Right atrium auricular region (tissue), 2 donors: ENCODE data around the gene MAGT1. TPM values are rescaled to one million over a fixed set of nuclear protein-coding genes. Genes with fewer than 3 reads are reported as not detected.
"Not testable (repeated sequence)": the region's sequence is repeated elsewhere in the genome, so short reads cannot be mapped to it uniquely, and the experiment has no call there.

Experiments used
- DNase-seq: peaks from one replicate; pipeline ENCODE4 v3.0.0-alpha.2; 2019; ENCODE audit warnings: low spot score
- H3K27ac ChIP-seq, 2 donors: fragments of 200-600 bp; sonication (generic); 1 replicate in 1 of 2; 2 replicates in 1 of 2; pipeline ENCODE4 v1.5.1; 2016 to 2019
- H3K27me3 ChIP-seq, 2 donors: fragments of 200-600 bp; sonication (generic); one replicate each; pipeline versions ENCODE4 v1.5.1 to v1.6.0; 2017 to 2019
- H3K36me3 ChIP-seq: fragments of 200-600 bp; sonication (generic); one replicate; pipeline ENCODE4 v1.5.1; 2016
- H3K4me1 ChIP-seq, 2 donors: fragments of 200-600 bp; sonication (generic); one replicate each; pipeline versions ENCODE4 v1.5.1 to v1.6.0; 2017 to 2019
- H3K4me3 ChIP-seq, 2 donors: fragments of 200-600 bp; sonication (generic); 1 replicate in 1 of 2; 2 replicates in 1 of 2; pipeline ENCODE4 v1.5.1; 2017 to 2019; ENCODE audit warnings: mild to moderate bottlenecking in 1 of 2, moderate library complexity in 1 of 2
- H3K9me3 ChIP-seq, 2 donors: fragments of 200-600 bp; sonication (generic); one replicate each; pipeline ENCODE4 v1.5.1; 2019
- CTCF ChIP-seq, 2 donors: fragments of 200-600 bp; sonication (generic); IDR thresholded peaks; one replicate each; pipeline ENCODE4 v1.5.1; 2019; ENCODE audit warnings: antibody characterized with exemption in 2 of 2
- total RNA-seq, 2 donors: library from RNA; depleted of rRNA; stranded (reverse); fragments of >200 nt; gene quantifications; one replicate each; pipeline ENCODE4 v1.1.0, GENCODE V29; 2016

Gene MAGT1
- total RNA-seq, 2 donors from 2014 or later, result 48.4 to 55.5 TPM

GRCh38 chrX:77893713-77894112 is 1.5 kb downstream of the MAGT1 start:
- no peaks in the 10 kb centered on the region for H3K36me3 ChIP-seq
- H3K27me3 ChIP-seq, result no peaks in the 10 kb centered on the region
- no peak for DNase-seq
- peak overlapping the region; percentile 57 to 63 for H3K4me3 ChIP-seq
- no peaks in the 10 kb centered on the region for H3K4me1 ChIP-seq
- peaks cover 0 to 5% of the 10 kb centered on the region in 2 donors for H3K9me3 ChIP-seq
- no peak overlapping the region for H3K27ac ChIP-seq
- no peak for TF ChIP-seq CTCF (IDR thresholded peaks at IDR 0.05)

- H3K4me3 ChIP-seq, result no peak overlapping the region
Measured at GRCh38 chrX:77892887-77893286, 2.3 kb downstream of the MAGT1 start.

GRCh38 chrX:77881418-77881817 is 13.8 kb downstream of the MAGT1 start:
- H3K4me3 ChIP-seq, H3K36me3 ChIP-seq, H3K27me3 ChIP-seq, H3K9me3 ChIP-seq, H3K27ac ChIP-seq, H3K4me1 ChIP-seq, DNase-seq: not testable (repeated sequence)

More at GRCh38 chrX:77892887-77893286, 2.3 kb downstream of the MAGT1 start:
- H3K27me3 ChIP-seq, result no peaks in the 10 kb centered on the region
- no peaks in the 10 kb centered on the region for H3K4me1 ChIP-seq
- no peaks in the 10 kb centered on the region for H3K36me3 ChIP-seq
- peaks cover 0 to 5% of the 10 kb centered on the region in 2 donors for H3K9me3 ChIP-seq
- TF ChIP-seq CTCF (IDR thresholded peaks at IDR 0.05), result no peak
- no peak overlapping the region for H3K27ac ChIP-seq
- no peak for DNase-seq

GRCh38 chrX:77875372-77875771 is 19.9 kb downstream of the MAGT1 start:
- H3K9me3 ChIP-seq, result no peaks in the 10 kb centered on the region
- H3K4me3 ChIP-seq, result no peak overlapping the region
- peaks cover 5% of the 10 kb centered on the region for H3K36me3 ChIP-seq
- TF ChIP-seq CTCF (IDR thresholded peaks at IDR 0.05), result no peak
- no peaks in the 10 kb centered on the region for H3K27me3 ChIP-seq
- no peak for DNase-seq
- H3K27ac ChIP-seq, result no peak overlapping the region
- H3K4me1 ChIP-seq, result no peaks in the 10 kb centered on the region

GRCh38 chrX:77831544-77831943 is 63.7 kb downstream of the MAGT1 start:
- not testable (repeated sequence) for H3K4me3 ChIP-seq, H3K36me3 ChIP-seq, H3K4me1 ChIP-seq, H3K27me3 ChIP-seq, H3K9me3 ChIP-seq, H3K27ac ChIP-seq, DNase-seq

- not testable (repeated sequence) for H3K27me3 ChIP-seq, H3K4me3 ChIP-seq, H3K9me3 ChIP-seq, H3K27ac ChIP-seq, H3K36me3 ChIP-seq, DNase-seq, H3K4me1 ChIP-seq
Measured at GRCh38 chrX:77821989-77822388, 73.2 kb downstream of the MAGT1 start.

- no peak for DNase-seq
- no peak for TF ChIP-seq CTCF (IDR thresholded peaks at IDR 0.05)
- H3K27ac ChIP-seq, result no peak overlapping the region
Measured at GRCh38 chrX:77820091-77820727, 75.0 kb downstream of the MAGT1 start.

More at GRCh38 chrX:77820091-77820727, 75.0 kb downstream of the MAGT1 start:
- no peak overlapping the region for H3K4me3 ChIP-seq
- no peaks in the 10 kb centered on the region for H3K27me3 ChIP-seq
- no peaks in the 10 kb centered on the region for H3K36me3 ChIP-seq
- H3K4me1 ChIP-seq, result no peaks in the 10 kb centered on the region
- no peaks in the 10 kb centered on the region for H3K9me3 ChIP-seq
